Measurements from ENCODE around the gene TAP1. TPM values are rescaled to one million over a fixed set of nuclear protein-coding genes. Genes with fewer than 3 reads are reported as not detected.

Gene TAP1, protein sequence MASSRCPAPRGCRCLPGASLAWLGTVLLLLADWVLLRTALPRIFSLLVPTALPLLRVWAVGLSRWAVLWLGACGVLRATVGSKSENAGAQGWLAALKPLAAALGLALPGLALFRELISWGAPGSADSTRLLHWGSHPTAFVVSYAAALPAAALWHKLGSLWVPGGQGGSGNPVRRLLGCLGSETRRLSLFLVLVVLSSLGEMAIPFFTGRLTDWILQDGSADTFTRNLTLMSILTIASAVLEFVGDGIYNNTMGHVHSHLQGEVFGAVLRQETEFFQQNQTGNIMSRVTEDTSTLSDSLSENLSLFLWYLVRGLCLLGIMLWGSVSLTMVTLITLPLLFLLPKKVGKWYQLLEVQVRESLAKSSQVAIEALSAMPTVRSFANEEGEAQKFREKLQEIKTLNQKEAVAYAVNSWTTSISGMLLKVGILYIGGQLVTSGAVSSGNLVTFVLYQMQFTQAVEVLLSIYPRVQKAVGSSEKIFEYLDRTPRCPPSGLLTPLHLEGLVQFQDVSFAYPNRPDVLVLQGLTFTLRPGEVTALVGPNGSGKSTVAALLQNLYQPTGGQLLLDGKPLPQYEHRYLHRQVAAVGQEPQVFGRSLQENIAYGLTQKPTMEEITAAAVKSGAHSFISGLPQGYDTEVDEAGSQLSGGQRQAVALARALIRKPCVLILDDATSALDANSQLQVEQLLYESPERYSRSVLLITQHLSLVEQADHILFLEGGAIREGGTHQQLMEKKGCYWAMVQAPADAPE
- total RNA-seq: 107 TPM
- polyA plus RNA-seq: 155 TPM
- long read RNA-seq, donor 1, transcript TAP1-201 (11 exons, 2,959 nt): major isoform, 5 of 33 reads
- long read RNA-seq, donor 1, partial matches to known transcripts: 5 of 33 reads
- long read RNA-seq, donor 1, other reads (novel, unspliced or antisense): 23 of 33 reads
- long read RNA-seq, donor 2: 0 reads
- long read RNA-seq, donor 3, transcript TAP1-201 (11 exons, 2,959 nt): major isoform, 30 of 38 reads
- long read RNA-seq, donor 3, partial matches to known transcripts: 6 of 38 reads
- long read RNA-seq, donor 3, other reads (novel, unspliced or antisense): 0 of 38 reads
- long read RNA-seq, donor 4, transcript TAP1-201 (11 exons, 2,959 nt): major isoform, 18 of 18 reads
- long read RNA-seq, donor 4, partial matches to known transcripts: 0 of 18 reads
- long read RNA-seq, donor 4, other reads (novel, unspliced or antisense): 0 of 18 reads
- long read RNA-seq, donor 5, transcript TAP1-201 (11 exons, 2,959 nt): major isoform, 44 of 66 reads
- long read RNA-seq, donor 5, partial matches to known transcripts: 16 of 66 reads
- long read RNA-seq, donor 5, other reads (novel, unspliced or antisense): 0 of 66 reads
- long read RNA-seq, donor 6, transcript TAP1-201 (11 exons, 2,959 nt): major isoform, 30 of 31 reads
- long read RNA-seq, donor 6, partial matches to known transcripts: 0 of 31 reads
- long read RNA-seq, donor 6, other reads (novel, unspliced or antisense): 0 of 31 reads
- long read RNA-seq, donor 7, transcript TAP1-201 (11 exons, 2,959 nt): major isoform, 21 of 26 reads
- long read RNA-seq, donor 7, partial matches to known transcripts: 5 of 26 reads
- long read RNA-seq, donor 7, other reads (novel, unspliced or antisense): 0 of 26 reads
- long read RNA-seq, donor 8, transcript TAP1-201 (11 exons, 2,959 nt): major isoform, 11 of 11 reads
- long read RNA-seq, donor 8, partial matches to known transcripts: 0 of 11 reads
- long read RNA-seq, donor 8, other reads (novel, unspliced or antisense): 0 of 11 reads
- long read RNA-seq, donor 9, transcript TAP1-201 (11 exons, 2,959 nt): major isoform, 10 of 11 reads
- long read RNA-seq, donor 9, partial matches to known transcripts: 0 of 11 reads
- long read RNA-seq, donor 9, other reads (novel, unspliced or antisense): 0 of 11 reads
- long read RNA-seq, donor 10, transcript TAP1-202 (5 exons, 2,542 nt): minor isoform, 6 of 30 reads
- long read RNA-seq, donor 10, transcript TAP1-201 (11 exons, 2,959 nt): major isoform, 19 of 30 reads
- long read RNA-seq, donor 10, partial matches to known transcripts: 5 of 30 reads
- long read RNA-seq, donor 10, other reads (novel, unspliced or antisense): 0 of 30 reads

DNA sequence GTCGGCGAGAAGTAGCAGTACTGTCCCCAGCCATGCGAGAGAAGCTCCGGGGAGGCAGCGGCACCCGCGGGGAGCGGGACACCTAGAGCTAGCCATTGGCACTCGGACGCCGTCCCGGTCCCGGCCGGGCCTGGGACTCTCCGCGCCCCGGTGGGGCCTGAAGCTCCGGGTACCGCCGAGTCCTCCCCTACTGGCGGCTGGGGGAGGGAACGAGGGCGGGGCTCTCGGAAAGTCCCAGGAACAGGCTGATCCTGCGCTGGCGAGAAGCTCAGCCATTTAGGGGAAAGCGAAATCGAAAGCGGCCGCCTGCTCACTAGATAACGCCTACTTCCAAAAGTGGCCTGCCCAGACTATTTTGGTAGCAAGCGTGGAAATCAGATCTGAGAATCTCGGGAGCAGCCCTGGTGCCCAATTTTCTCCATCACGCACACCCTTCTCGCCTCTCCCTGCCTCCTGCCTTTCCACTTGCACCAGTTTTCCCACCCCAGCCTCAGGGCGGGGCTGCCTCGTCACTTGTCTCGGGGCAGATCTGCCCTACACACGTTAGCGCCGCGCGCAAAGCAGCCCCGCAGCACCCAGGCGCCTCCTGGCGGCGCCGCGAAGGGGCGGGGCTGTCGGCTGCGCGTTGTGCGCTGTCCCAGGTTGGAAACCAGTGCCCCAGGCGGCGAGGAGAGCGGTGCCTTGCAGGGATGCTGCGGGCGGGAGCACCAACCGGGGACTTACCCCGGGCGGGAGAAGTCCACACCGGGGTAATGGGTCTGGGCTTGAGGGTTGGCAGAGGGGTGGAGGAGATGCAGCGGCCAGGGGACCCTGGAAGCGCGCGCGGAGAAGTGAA, at the start of gene TAP1, which contains the start of gene PSMB9:
Gene TAP1 (minus strand): TSS at position 164 of the 835 bp plus-strand sequence. CDS start 68 bp downstream, at position 96.
Gene PSMB9 (plus strand): TSS at position 652 of the 835 bp plus-strand sequence. CDS start 38 bp downstream, at position 690.
- peak within 1 kb of the TSS; percentile 95 to 96 for H3K27ac ChIP-seq (ENCODE audit: low read depth in 1 of 2, low read length in 1 of 2)
- DNase-seq (ENCODE audit: low read depth in 6 of 9, low spot score in 9 of 9): peak; percentile 87 to 97 (median 94)
- H3K4me3 ChIP-seq (ENCODE audit: low read length in 2 of 2): peak within 1 kb of the TSS; percentile 83 to 100
- H3K36me3 ChIP-seq (ENCODE audit: control insufficient read depth in 2 of 2, insufficient read depth in 2 of 2, low read length in 1 of 2): peaks cover 30 to 58% of the 10 kb centered on the region in 2 donors
- no peaks in the 10 kb centered on the region for H3K9me3 ChIP-seq (ENCODE audit: control insufficient read depth in 2 of 2, insufficient read depth in 1 of 2, low read length in 1 of 2)
- WGBS: under 1% methylated on average over 68 of the region's 68 CpGs
- H3K4me1 ChIP-seq (ENCODE audit: control insufficient read depth in 2 of 2, insufficient read depth in 2 of 2, low read length in 2 of 2): peaks cover 16 to 44% of the 10 kb centered on the region in 2 donors
- peaks cover 0 to 2% of the 10 kb centered on the region in 2 donors for H3K27me3 ChIP-seq (ENCODE audit: control insufficient read depth in 2 of 2, insufficient read depth in 1 of 2, low read length in 1 of 2)

- H3K27ac ChIP-seq (ENCODE audit: low read depth in 1 of 2, low read length in 1 of 2): peak overlapping the region; percentile 91 to 93
- under 1% methylated on average over 8 of the region's 8 CpGs for WGBS
- H3K4me3 ChIP-seq (ENCODE audit: low read length in 2 of 2): peak overlapping the region; percentile 85 to 87
- no peaks in the 10 kb centered on the region for H3K27me3 ChIP-seq (ENCODE audit: control insufficient read depth in 2 of 2, insufficient read depth in 1 of 2, low read length in 1 of 2)
- peaks cover 0 to 6% of the 10 kb centered on the region in 2 donors for H3K36me3 ChIP-seq (ENCODE audit: control insufficient read depth in 2 of 2, insufficient read depth in 2 of 2, low read length in 1 of 2)
- H3K9me3 ChIP-seq (ENCODE audit: control insufficient read depth in 2 of 2, insufficient read depth in 1 of 2, low read length in 1 of 2): no peaks in the 10 kb centered on the region
- H3K4me1 ChIP-seq (ENCODE audit: control insufficient read depth in 2 of 2, insufficient read depth in 2 of 2, low read length in 2 of 2): peaks cover 18 to 23% of the 10 kb centered on the region in 2 donors
- DNase-seq (ENCODE audit: low read depth in 6 of 9, low spot score in 9 of 9): no peak
These were observed 41.5 kb upstream of the TAP1 start for GRCh38 chr6:32895006-32895345.

GRCh38 chr6:32894085-32895005, 40.8 kb upstream of the TAP1 start:
- peak; percentile 93 to 99 (median 96) for DNase-seq (ENCODE audit: low read depth in 6 of 9, low spot score in 9 of 9)
- WGBS: under 1% methylated on average over 61 of the region's 61 CpGs
- Histone ChIP-seq H3K4me3 (ENCODE audit: low read length in 2 of 2) (peak overlapping the region; percentile 85 to 87), H3K4me1 (ENCODE audit: control insufficient read depth in 2 of 2, insufficient read depth in 2 of 2, low read length in 2 of 2) (peaks cover 18 to 23% of the 10 kb centered on the region in 2 donors), H3K9me3 (ENCODE audit: control insufficient read depth in 2 of 2, insufficient read depth in 1 of 2, low read length in 1 of 2) (no peaks in the 10 kb centered on the region), H3K27ac (ENCODE audit: low read depth in 1 of 2, low read length in 1 of 2) (peak overlapping the region; percentile 91 to 93), H3K27me3 (ENCODE audit: control insufficient read depth in 2 of 2, insufficient read depth in 1 of 2, low read length in 1 of 2) (no peaks in the 10 kb centered on the region), H3K36me3 (ENCODE audit: control insufficient read depth in 2 of 2, insufficient read depth in 2 of 2, low read length in 1 of 2) (peaks cover 0 to 6% of the 10 kb centered on the region in 2 donors)

DNA sequence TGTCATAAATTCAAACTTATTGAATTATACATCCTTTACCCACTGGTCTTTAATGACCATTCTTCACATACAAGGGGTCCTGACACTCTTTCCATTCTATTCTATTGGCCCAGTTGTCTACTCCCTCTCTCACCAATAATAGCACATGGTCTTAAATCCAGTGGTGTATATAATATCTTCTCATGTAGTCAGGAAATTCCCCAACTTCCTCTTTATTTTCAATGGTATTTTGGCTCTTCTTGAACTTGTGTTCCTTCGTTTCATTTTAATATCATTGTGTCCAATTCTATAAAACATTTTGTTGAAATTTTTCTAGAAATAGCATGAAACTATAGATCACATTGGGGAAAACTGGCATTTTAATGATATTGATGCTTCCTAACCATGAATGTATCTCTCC, 37.3 kb upstream of the TAP1 start:
- 20% methylated on average over 1 of the region's 1 CpG for WGBS

GRCh38 chr6:32889533-32889932, 36.0 kb upstream of the TAP1 start:
- Histone ChIP-seq H3K9me3 (ENCODE audit: control insufficient read depth in 2 of 2, insufficient read depth in 1 of 2, low read length in 1 of 2) (no peaks in the 10 kb centered on the region), H3K4me1 (ENCODE audit: control insufficient read depth in 2 of 2, insufficient read depth in 2 of 2, low read length in 2 of 2) (peaks cover 5% of the 10 kb centered on the region in 2 donors), H3K27me3 (ENCODE audit: control insufficient read depth in 2 of 2, insufficient read depth in 1 of 2, low read length in 1 of 2) (no peaks in the 10 kb centered on the region), H3K4me3 (ENCODE audit: low read length in 2 of 2) (no peak overlapping the region), H3K36me3 (ENCODE audit: control insufficient read depth in 2 of 2, insufficient read depth in 2 of 2, low read length in 1 of 2) (no peaks in the 10 kb centered on the region), H3K27ac (ENCODE audit: low read depth in 1 of 2, low read length in 1 of 2) (no peak overlapping the region)
- DNase-seq (ENCODE audit: low read depth in 6 of 9, low spot score in 9 of 9): no peak
- 94% methylated on average over 1 of the region's 1 CpG for WGBS

More for the DNA sequence above, 37.3 kb upstream of the TAP1 start:
- Histone ChIP-seq H3K9me3 (ENCODE audit: control insufficient read depth in 2 of 2, insufficient read depth in 1 of 2, low read length in 1 of 2) (no peaks in the 10 kb centered on the region), H3K27ac (ENCODE audit: low read depth in 1 of 2, low read length in 1 of 2) (no peak overlapping the region), H3K4me1 (ENCODE audit: control insufficient read depth in 2 of 2, insufficient read depth in 2 of 2, low read length in 2 of 2) (peaks cover 13 to 15% of the 10 kb centered on the region in 2 donors), H3K4me3 (ENCODE audit: low read length in 2 of 2) (no peak overlapping the region), H3K27me3 (ENCODE audit: control insufficient read depth in 2 of 2, insufficient read depth in 1 of 2, low read length in 1 of 2) (no peaks in the 10 kb centered on the region), H3K36me3 (ENCODE audit: control insufficient read depth in 2 of 2, insufficient read depth in 2 of 2, low read length in 1 of 2) (no peaks in the 10 kb centered on the region)
- no peak for DNase-seq (ENCODE audit: low read depth in 6 of 9, low spot score in 9 of 9)

DNA sequence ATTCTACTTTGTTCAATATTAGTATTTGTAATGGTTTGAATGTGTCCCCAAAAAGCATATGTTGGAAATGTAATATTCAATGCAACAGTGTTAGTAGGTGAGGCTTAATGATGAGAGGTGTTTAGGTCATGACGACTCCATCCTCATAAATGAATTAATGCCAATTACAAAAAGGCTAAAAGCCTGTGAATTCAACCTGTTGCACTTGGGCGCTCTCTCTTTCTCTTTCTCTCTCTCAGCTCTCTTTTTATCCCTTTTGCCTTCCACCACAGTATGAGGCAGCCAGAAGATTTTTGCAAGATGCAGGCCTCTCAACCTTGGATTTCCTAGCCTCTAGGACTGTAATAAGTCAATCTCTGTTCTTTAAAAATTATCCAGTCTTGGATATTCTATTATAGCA, 35.1 kb upstream of the TAP1 start:
- Histone ChIP-seq H3K27me3 (ENCODE audit: control insufficient read depth in 2 of 2, insufficient read depth in 1 of 2, low read length in 1 of 2) (peaks cover 0 to 4% of the 10 kb centered on the region in 2 donors), H3K4me1 (ENCODE audit: control insufficient read depth in 2 of 2, insufficient read depth in 2 of 2, low read length in 2 of 2) (peaks cover 2% of the 10 kb centered on the region in 2 donors), H3K27ac (ENCODE audit: low read depth in 1 of 2, low read length in 1 of 2) (no peak overlapping the region), H3K4me3 (ENCODE audit: low read length in 2 of 2) (no peak overlapping the region), H3K36me3 (ENCODE audit: control insufficient read depth in 2 of 2, insufficient read depth in 2 of 2, low read length in 1 of 2) (no peaks in the 10 kb centered on the region), H3K9me3 (ENCODE audit: control insufficient read depth in 2 of 2, insufficient read depth in 1 of 2, low read length in 1 of 2) (no peaks in the 10 kb centered on the region)
- DNase-seq (ENCODE audit: low read depth in 6 of 9, low spot score in 9 of 9): no peak
- WGBS: 97% methylated on average over 2 of the region's 2 CpGs

Measured in thymus (tissue), 14 donors.